Stimulated activated CD8-positive, alpha-beta memory T cell treated with anti-CD3 and anti-CD28 coated beads, Interleukin-4, amount 100 ng/mL, for 48 hours (primary cell): ENCODE measurements around the gene GLOD5.
A peak's percentile ranks its signal among the peaks of the same experiment; 100 is the strongest.

Experiments
- DNase-seq: peaks from one replicate; pipeline ENCODE4 v3.0.0-alpha.2; 2020

Gene GLOD5

DNA sequence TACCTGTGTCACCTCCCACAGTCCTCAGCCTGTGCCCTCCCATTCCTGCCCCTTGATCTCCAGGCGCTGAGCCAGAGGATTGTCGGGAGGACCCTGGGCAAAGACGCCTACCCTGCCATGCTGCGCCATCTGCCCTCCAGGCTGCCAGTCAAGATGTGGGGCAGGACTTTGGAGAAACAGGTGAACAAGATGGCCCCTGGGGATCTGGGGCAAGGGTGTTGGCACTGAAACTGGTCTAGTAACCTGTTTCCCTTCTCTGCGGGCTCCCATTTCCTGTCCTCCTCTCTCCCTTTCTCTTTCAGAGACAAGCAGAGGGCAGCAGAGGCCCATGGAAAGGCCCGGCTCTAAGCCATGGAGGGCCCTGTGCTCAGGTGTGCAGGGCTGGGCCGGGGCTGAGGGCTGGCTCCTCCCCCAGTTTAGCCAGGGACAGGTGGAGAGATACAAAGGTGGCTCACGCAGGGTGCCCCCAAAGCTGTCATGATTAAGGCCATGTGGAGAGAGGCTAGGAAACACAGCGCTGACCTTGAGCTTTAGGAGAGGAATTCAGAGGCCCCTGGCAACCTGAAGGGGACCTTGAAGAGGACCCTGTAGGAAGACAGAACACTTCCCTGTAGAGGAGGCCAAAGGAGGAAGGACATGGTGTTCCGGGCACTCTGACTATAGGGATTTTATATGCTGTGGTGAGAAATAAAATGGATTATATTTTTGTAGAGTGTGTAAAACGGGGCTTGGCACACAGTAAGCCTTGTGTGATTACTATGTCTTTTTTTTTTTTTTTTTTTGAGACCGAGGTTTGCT is at the start of gene GLOD5:
TSS of gene GLOD5 (plus strand) at position 74 of the 798 bp plus-strand sequence. CDS start at position 118, 44 bp downstream.
- no peak for DNase-seq

DNA sequence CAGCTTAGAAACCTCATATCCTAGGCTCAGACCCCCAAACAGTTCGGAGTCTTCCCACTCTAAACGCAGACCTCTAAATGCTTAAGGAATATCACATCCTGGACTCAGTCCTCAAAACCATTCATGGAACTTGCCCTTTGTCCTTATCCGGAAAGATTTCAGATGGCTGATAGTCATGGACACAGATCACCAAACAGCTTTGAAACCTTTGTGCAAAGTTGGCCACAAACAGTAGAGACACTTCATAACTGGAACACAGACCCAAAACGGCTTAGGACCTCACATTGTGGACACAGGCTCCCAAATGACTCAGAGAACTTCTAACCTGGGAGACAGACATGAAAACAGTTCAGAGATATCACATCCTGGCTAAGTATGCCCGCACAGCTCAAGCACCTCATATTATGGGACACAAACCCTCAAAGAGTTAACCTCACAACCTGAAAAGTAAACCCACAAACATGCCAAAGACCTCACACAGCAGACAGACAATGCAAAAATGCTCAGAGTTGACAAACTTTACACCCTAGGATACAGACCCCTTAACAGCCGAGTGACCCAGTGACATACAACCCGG is 49.5 kb upstream of the GLOD5 start:
- no peak for DNase-seq

DNA sequence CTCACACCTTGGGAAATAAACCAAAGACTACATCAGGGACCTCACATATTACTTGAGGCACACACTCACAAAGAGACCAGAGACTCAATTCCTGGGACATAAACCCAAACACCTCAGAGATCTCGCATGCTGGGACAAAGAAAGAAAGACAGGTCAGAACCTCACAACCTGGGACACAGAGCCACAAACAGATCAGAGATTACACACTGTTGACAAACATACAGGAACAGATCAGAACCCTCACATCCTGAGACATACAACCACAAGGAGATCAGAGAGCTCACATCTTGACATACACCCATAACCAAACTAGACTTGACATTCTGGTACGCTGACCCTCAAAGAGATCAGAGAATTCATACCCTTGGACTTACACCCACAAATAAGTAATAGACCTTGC is 47.7 kb upstream of the GLOD5 start:
- DNase-seq: no peak

DNA sequence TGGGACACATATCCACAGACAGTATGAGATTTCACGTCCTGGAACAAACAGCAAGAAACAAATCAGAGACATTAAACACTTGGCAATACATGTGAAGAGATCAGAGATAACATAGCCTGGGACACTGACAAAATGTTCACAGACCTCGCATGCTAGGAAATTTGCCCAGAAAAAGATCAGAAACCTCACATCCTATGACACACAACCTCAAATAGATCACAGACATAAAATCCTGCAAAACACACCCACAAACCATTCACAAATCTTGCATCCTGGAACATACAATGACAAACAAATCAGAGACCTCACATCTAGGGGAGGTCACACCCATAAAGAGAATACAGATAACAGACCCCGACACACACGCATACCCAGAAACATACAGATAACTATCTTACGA is 47.0 kb upstream of the GLOD5 start:
- no peak for DNase-seq

DNA sequence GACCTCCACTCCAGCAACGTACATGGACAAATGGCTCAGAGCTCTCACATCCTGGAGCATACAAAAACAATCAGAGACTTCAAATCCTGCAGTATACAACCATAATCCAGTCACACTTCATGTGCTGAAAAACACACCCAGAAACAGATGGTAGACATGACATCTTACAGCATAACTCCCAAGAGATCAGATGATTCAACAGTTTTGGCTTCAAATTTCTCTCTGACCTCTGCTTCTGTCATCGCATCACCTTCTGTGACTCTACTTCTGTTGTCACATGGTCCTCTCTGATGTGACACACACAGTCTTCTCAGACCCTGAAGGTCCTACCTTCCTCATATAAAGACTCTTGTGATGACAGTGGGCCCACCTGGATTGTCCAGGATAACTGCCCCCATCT is 46.5 kb upstream of the GLOD5 start:
- DNase-seq: no peak

DNA sequence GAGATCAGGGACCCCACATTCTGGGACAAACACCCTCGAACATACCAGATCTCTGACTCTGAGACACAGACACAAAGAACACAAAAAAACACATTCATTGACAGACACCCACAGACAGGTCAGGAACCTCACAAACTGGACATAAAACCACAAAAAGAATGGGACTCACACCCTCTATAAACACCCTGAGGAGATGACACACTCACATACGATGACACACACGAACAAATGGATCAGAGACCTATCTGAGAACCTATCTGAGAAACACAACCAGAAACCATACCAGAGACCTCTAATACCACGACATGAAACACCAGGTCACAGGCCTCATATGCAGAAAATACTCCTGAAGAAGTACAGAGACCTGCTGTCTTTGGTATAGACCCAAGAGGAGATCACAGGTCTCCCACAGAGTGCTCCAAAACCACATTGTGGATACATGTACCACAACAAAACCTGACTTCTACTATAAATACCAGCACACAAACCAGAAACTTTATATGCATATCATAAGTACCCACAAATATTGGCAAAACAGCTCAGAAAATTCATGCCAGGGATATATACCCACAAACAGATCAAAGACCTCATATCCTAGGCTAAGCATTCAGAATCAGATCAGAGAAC is 45.6 kb upstream of the GLOD5 start:
- DNase-seq: no peak

DNA sequence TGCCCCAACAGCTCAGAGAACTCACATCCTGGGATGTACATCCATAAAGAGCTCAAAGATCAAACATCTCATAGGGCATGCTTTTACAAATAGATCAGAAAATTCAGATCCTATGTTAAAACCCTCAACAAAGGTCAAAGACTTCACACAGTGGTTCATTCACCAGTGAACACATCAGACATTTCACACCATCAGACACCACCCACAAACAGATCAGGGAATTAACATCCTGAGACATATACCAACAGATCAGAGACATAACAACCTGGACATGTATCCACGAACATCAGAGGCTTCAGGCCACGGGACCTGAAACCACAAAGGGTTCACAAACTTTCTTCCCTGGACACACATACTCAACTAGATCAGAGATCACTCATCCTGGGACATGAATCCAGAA is 41.6 kb upstream of the GLOD5 start:
- DNase-seq: no peak

DNA sequence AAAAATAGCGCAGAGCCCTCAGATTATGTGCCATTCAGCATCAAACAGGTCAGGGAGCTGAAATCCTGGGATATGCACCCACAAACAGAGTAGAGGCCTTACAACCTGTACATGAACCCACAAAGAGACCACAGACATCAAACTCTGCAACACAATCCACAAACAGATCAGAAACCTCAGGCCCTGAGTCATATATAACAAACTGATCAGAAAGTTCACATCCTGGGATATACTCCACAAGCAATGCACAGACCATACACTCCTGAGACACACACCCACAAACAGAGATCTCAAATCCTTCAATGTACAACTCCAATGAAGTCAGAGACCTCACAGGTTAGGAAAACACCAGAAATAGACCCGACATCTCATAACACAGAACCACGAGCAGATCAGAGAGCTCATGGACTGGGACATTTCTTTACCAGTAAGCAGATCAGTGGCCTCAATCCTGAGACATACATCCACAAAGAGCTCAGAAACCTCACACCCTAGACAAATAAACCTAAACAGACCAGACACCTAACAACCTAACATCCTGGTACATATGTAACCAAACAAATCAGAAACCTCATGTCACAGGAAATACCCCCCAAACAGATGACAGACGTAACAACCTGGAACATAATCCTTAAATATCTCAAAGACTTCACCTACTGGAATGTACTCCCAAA is 40.8 kb upstream of the GLOD5 start:
- no peak for DNase-seq

DNA sequence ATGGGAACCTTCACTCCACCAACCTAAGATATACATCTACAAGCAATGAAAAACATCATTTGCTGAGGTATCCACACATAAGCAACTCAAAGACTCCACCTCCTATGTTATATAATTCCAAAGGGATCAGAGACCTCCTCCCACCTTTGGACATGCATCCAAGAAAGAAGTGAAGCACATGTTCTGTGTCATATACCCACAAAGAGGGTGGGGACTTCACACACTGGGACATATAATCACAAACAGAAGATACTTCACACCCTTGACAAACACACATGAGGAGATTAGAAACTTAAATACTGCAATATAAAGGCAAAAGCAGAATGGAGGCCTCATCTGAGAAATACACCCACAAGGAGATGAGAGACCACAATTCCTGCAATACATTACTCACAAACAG is 39.6 kb upstream of the GLOD5 start:
- DNase-seq: no peak

DNA sequence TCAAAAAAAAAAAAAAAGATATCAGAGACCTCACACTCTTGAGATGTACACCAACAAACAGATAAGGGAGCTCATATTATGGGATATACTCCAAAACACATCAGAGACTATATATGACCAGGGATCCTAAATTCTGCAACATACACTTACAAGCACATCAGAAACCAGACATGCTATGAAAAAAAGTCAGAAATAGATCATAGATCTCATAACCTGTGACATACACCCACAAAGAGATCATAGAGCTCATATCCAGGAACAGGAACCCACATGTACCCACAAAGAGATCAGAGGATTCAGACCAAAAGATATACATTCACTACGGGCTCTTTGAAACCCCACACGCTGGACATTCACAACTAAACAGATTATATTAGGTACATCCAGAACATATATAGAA is 35.0 kb upstream of the GLOD5 start:
- no peak for DNase-seq

DNA sequence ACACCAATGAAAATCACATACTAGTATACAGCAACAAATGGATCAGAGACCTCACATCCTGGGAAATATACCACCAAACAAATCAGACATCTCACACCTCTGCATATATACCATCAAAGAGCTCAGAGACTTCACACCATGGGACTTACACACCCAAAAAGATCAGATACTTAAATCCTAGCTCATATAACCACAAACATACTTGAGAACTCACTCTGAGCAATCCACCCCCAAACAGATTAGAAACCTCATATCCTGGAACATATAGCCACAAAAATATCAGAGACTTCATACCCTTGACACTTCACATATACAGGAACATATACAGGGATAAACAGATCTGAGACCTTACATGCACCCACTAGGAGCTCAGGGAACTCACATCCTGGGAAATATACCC is 32.9 kb upstream of the GLOD5 start:
- no peak for DNase-seq

DNA sequence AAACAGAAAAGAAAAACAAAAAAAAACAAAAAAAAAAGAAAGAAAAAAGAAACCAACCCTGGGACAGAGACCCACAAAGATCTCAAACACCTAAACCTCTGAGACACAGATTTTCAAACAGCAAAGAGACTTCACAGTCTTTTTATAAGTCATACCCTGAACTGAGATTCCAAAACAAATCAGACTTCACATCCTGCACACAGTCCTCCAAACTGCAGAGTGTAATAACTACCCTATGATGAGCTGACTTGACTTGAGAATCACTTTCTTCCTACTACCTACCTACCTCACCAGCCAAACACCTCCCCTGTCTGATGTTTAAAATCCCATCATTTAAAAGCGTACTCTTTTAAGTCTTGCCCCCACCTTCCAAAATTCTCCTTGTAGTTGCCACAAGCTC is 25.2 kb upstream of the GLOD5 start:
- no peak for DNase-seq

DNA sequence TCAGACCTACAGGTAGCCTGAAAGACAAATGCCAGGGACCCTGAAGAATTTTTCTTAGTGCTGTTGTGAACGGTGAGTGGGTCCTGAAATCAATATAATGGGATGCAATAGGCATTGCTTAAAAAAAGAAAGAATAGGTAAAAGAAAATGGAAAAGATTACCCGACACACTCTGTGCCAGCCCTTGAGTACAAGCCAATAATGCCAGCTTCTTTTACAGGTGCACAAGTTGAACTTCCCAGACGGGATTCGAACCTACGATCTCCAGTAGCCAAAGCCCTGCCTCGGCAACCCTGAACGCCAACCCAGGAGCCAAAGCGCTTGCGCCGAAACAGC is 24.7 kb upstream of the GLOD5 start:
- no peak for DNase-seq

DNA sequence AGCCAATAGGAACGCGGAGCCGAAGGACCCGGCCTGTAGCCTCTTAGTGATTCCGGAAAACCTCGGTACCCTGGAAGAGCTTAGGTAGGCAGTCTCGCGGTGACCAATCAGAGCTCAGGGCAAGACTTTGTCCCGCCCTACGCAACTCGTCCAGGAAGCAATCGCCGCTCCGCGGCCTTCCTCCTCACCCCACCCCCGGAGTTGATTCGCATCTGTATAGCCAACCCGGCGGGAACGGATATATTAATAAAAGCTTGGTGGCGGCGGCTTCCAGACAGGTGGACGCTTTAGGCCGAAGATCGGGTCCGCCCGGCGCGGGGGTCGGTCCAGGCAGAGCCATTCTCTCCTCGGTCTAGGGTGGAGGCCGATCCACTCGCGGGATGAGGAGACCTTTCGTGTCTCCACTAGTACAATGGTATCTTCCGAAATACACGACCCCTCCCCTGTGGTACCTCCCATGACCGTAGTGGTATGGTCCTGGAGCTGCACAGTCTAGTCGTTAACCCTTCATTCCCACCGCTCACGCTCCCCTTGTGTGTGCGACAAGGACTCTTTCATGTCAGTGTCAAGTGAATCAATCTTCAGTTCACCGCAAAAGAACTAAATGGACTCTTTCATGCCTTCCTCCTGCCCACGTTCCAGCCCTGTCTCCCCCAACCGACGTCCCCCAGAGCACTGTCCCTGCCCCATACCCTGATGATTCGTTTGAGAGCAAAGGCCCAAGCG is 24.2 kb upstream of the GLOD5 start:
- peak; percentile 84 for DNase-seq

DNA sequence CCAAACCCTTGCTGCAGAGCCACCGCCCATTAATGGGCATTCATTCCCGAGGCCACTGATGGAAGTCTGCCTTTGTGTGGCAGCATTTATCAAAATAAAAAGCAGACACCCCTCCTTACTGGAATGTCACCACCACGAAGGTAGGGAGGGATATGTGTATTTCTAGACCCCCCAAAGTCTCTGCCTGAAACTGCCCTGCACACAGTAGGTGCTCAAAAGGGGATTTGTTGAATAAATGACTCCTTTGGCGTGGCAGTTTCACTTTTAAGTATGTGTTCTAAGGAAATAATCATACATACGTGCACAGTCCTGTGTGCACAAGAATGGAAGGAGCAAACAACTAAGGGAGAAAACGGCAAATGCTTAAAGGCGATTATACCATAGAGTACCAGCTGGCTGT is 23.6 kb upstream of the GLOD5 start:
- no peak for DNase-seq

DNA sequence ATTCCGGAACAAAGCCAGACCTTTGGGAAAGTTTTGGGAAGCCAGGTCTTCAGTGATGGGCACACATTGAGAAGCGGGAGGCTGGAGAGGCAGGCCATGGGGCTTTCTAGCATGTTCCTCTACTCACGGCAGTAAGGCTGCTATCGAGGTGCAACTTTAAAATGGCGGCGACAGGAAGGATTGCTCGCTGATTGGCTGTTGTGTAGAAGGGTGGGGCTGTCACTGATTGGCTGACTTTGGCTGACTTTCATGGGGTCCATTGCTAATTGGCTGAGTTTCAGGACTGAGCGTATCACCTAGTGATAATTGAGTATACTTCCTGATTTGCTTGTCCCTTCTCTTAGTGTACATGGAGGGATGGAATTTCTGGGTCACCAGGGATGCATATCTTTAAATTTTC is 19.7 kb upstream of the GLOD5 start:
- no peak for DNase-seq

DNA sequence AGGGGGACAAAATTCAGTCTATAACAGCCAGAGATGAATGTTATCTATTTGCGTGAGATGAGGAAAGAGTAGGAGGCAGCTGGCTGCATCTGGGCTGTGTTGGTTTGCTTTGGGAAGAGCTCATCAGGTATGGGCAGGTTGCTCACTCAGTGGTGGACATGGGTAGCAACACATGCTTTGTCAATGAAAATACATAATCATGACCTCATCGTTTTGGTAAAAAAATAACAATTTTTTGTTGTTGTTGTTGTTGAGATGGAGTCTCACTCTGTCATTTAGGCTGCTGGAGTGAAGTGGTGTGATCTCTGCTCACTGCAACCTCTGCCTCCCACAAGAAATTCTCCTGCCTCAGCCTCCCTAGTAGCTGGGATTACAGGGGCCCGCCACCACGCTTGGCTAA is 16.3 kb upstream of the GLOD5 start:
- DNase-seq: no peak

DNA sequence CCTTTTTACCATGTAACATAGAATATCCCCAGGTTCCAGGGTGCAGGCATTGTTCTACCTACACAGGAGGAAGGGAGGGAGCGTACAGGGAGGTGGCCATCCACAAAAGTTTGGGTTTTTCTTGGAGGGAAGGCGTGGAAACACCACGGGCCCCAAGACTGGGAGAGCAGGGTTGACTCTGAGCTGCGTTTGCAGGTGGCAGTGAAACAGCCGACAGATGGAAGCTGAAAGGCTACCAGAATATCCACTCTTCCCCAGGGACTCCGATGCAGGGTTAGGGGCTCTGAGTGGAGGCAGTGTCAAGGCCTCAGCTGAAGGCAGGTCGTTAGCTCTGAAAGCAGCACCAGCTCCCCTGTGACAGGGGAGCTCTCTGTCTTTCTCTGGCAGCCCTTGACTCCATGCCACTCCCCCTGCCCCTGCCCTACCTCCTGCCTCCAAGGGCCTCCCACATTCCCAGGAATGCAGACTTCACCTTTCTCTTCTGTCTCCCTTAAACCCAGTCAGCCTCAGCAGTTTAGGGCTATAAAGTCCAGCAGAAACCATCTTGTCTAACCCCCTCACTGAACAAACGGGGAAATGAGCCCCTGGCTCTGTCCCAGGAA is 14.0 kb upstream of the GLOD5 start:
- DNase-seq: no peak

DNA sequence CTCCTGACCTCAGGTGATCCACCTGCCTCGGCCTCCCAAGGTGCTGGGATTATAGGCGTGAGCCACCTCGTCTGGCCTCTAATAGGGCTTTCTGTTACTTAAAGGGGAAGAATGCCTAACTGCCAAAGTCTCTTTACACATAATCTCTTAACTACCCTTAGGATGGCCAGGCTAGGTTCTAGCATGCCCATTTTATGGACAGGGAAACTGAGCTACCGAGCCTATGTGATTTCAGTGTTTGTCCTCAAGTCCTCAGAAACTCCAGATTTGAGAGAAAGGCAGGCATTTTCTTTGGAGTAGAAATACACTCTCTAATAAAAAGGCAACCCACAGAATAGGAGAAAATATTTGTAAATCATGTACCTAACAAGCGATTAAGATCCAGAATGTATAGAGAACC is 12.4 kb upstream of the GLOD5 start:
- DNase-seq: no peak

DNA sequence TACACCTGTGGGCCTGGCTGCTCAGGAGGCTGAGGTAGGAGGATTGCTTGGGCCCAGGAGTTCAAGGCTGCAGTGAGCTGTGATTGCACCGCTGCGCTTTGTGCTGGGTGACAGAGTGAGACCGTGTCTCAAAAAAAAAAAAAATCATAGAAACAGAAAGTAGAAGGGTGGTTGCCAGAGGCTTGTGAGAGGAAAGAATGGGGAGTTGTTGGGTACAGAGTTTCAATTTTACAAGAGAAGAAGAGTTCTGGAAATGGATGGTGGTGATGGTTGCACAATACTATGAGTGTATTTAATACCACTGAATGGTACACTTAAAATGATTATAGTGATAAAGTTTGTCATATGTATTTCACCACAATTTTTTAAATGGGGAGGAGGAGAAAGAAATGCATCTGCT is 10.2 kb upstream of the GLOD5 start:
- no peak for DNase-seq

DNA sequence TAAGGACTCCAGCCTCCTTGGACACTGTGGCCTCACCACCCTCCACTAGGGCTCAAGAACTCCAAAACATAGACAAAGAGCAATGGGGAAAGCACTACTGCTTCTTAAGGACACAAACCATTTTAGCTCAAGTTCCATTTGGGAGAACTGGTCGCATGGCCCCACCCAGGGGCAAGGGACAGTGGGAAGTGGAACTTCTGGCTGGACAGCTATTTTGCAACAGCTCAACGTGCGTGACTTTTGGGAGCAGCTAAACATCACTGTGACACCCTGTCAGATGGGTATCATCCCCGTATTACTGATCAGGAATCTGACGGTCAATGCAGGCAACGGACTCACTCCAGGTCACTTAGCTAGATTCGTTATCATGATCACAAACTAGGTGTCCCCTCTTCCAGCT is 9.0 kb upstream of the GLOD5 start:
- no peak for DNase-seq

DNA sequence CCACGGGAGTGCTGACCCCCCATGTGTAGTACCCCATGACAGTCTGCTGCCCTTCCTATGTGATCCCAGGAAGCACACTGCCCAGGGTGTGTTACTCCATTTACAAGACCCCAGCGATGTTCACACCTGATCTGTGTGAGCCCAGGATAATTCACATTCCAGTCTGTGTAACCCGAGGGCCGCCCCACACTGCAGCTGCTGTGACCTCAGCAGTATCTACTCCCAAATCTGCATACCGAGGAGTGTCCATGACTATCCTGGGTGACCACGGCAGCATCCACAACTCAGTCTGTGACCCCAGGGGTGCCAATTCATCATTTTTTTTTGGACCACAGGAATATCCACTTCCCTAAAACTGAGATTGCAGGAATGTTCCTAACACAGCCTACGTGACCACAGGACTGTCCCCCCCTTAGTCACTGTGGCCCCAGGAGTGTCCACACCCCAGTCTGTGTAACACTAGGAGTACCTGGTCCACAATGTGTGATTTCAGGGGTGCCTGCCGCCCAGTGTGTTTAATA is 7.8 kb upstream of the GLOD5 start:
- no peak for DNase-seq

DNA sequence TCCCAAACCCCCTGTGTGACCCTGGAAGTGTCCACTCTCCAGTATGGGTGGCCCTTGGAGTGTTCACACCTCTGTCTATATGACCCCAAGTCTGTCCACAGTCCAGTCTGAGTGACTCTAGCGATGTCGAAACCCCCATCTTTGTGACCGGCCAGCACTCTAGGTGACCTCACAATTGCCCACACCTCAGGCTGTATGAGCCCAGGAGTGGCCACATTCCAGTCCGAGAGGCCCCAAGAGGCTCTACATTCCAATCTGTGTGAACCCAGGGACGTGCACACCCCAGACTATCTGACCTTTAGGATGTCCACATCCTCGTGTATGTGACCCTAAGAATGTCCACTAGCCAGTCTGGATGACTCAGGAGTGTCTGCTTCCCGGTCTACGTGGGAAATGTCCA is 7.3 kb upstream of the GLOD5 start:
- no peak for DNase-seq
